ENCODE results near the gene TBC1D9.
"Not testable (repeated sequence)": the region's sequence is repeated elsewhere in the genome, so short reads cannot be mapped to it uniquely, and the experiment has no call there.

Gene TBC1D9

GRCh38 chr4:140754918-140755773 lies 1.0 kb downstream of the TBC1D9 start:
- TF ChIP-seq CTCF (IDR thresholded peaks at IDR 0.05; ENCODE audit: low read length, missing control alignments), result no peak
- DNase-seq (ENCODE audit: low read depth), result peak; percentile 27
- peak overlapping the region; percentile 69 for H3K4me3 ChIP-seq (replicated peaks; ENCODE audit: low read depth, low read length)

DNA sequence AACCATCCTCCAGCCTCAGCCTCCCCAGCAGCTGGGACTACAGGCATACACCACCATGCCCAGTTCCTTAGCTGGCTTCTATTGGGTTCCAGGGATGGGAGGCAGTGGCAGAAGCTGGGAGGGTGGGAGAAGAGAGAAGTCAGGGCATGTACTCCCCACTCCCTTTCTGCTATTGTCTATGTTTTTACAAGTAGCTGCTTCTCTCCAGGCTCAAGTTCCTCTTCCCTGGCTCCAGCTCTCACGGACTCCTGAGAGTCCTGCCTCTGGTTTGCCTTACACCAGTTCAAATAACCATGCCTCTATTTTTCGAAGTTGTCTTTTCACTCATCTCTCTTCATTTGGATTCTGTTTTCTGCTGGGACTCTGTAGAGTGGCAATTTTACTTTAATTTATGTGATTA lies 2.9 kb downstream of the TBC1D9 start:
- no peak for DNase-seq (ENCODE audit: low read depth)
- TF ChIP-seq CTCF (IDR thresholded peaks at IDR 0.05; ENCODE audit: low read length, missing control alignments), result no peak
- H3K4me3 ChIP-seq (replicated peaks; ENCODE audit: low read depth, low read length), result no peak overlapping the region

DNA sequence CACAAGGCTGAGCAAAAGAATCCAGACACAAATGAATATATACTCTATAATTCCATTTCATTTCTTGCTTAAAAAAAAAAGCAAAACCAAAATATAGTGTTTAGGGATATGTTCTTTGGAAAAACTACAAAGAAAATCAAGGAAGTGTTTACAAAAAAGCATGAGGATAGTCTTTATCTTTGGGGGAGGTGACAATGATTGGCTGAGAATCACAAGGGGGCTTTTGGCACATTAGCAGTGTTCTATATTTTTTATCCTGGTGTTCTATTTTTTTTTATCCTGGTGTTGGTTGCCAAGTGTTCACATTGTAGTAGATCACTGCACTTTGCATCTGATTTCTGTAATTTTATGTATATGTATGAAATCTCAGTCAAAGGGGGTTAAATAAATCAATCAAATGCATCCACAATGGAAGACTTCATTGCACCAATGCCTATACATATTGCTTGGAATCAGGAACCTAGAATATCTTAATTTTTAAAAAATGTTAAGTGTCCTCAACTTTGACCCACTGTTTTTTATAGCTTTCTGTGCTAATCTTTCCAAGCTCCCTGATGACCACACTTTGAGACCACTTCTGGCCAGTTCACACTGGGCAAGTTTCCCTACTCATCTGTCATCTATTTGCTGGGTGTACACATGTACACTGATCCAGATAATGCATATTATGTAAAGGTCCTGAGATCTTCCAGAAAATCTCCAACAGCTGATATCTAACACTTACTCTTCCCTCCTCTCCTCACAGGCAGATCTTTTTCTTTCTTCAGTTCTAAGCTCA lies 3.7 kb downstream of the TBC1D9 start:
- no peak for DNase-seq (ENCODE audit: low read depth)
- H3K4me3 ChIP-seq (replicated peaks; ENCODE audit: low read depth, low read length), result no peak overlapping the region
- no peak for TF ChIP-seq CTCF (IDR thresholded peaks at IDR 0.05; ENCODE audit: low read length, missing control alignments)

DNA sequence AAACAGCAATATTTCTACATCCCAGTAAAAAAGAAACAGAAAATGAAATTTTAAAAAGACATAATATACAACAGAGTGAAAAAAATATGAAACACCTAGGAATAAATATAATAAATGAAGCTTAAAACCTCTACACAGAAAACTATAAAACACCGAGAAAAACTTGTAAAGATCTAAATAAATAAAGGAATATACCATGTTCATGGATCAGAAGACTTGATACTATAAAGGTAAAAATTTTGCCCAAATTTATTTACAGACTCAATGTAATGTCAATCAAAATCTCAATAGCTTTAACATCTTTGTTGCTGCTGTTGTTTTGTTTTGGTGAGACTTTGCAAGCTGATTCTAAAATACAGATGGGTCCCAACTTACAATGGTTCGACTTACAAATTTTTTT lies 5.7 kb downstream of the TBC1D9 start:
- H3K4me3 ChIP-seq (replicated peaks; ENCODE audit: low read depth, low read length), result no peak overlapping the region
- TF ChIP-seq CTCF (IDR thresholded peaks at IDR 0.05; ENCODE audit: low read length, missing control alignments), result no peak
- no peak for DNase-seq (ENCODE audit: low read depth)

DNA sequence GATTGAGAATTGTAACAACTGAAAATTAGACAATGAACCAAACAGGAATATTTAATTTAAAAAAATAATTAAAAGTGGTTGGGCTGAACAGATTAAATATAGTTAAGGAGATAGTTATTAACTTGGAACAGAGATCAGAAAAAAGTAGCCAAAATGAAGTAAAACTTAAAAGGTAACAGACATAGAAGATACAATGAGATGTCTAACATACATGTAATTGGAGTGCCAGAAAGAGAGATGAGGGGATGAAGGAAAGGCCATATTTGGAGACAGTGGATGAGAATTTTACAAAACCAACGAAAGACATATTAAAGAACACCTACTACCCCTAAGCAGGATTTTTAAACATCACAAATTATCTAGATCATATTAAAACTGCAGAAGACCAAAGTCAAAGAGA lies 8.0 kb downstream of the TBC1D9 start:
- H3K4me3 ChIP-seq (replicated peaks; ENCODE audit: low read depth, low read length), result no peak overlapping the region
- no peak for TF ChIP-seq CTCF (IDR thresholded peaks at IDR 0.05; ENCODE audit: low read length, missing control alignments)
- no peak for DNase-seq (ENCODE audit: low read depth)

DNA sequence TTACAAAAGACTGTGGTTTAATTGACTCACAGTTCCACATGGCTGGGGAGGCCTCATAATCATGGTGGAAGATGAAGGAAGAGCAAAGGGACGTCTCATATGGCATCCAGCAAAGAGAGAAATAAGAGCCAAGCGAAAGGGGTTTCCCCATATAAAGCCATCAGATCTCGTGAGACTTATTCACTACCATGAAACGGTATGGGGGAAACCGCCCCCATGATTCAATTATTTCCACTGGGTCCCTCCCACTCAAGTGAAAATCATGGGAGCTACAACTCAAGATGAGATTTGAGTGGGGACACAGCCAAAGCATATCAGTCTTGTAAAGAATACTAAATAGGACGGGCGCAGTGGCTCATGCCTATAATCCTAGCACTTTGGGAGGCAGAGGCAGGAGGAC lies 9.6 kb downstream of the TBC1D9 start:
- DNase-seq (ENCODE audit: low read depth); H3K4me3 ChIP-seq (replicated peaks; ENCODE audit: low read depth, low read length): not testable (repeated sequence)

DNA sequence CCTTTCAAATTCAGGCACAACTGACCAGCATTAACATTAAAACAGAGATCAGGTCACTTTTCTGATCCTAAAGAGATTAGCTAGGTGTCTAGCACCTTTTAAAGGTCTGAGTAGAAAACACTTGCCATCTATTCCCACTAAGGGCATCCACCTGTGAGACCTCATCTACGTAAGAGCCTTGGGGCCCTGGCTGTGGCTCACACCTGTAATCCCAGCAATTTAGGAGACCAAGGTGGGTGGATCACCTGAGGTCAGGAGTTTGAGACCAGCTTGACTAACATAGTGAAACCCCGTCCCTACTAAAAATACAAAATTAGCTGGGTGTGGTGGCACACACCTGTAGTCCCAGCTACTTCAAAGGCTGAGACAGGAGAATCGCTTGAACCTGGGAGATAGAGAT lies 11.8 kb downstream of the TBC1D9 start:
- DNase-seq (ENCODE audit: low read depth), result no peak
- no peak for TF ChIP-seq CTCF (IDR thresholded peaks at IDR 0.05; ENCODE audit: low read length, missing control alignments)
- H3K4me3 ChIP-seq (replicated peaks; ENCODE audit: low read depth, low read length), result no peak overlapping the region
